Hippocampal formation (tissue), 2 donors: ENCODE results near the gene TMEM14A.
A peak's percentile ranks its signal among the peaks of the same experiment; 100 is the strongest.
"Not testable (repeated sequence)": the region's sequence is repeated elsewhere in the genome, so short reads cannot be mapped to it uniquely, and the experiment has no call there.

Experiments used
- DNase-seq, 2 donors: peaks; one replicate each; lab custom pipeline; 2025; lab: John Stamatoyannopoulos, UW

Gene TMEM14A

GRCh38 chr6:52697903-52698302 is 27.0 kb downstream of the TMEM14A start:
- no peak for DNase-seq

GRCh38 chr6:52704060-52704459 is 33.1 kb downstream of the TMEM14A start:
- DNase-seq: no peak

GRCh38 chr6:52704781-52705502 is 34.0 kb downstream of the TMEM14A start:
- not testable (repeated sequence) for DNase-seq

- DNase-seq: no peak
Measured at GRCh38 chr6:52706001-52706400, 35.1 kb downstream of the TMEM14A start.

GRCh38 chr6:52707963-52708680 is 37.2 kb downstream of the TMEM14A start:
- no peak for DNase-seq

GRCh38 chr6:52712136-52712535 is 41.2 kb downstream of the TMEM14A start:
- no peak for DNase-seq

GRCh38 chr6:52714761-52715160 is 43.8 kb downstream of the TMEM14A start:
- DNase-seq: not testable (repeated sequence)

GRCh38 chr6:52718550-52718949 is 47.6 kb downstream of the TMEM14A start:
- DNase-seq: no peak

- peak in 1 of 2 donors; percentile 7 for DNase-seq
Measured at GRCh38 chr6:52720321-52720720, 49.4 kb downstream of the TMEM14A start.

- no peak for DNase-seq
Measured at GRCh38 chr6:52724042-52724405, 53.1 kb downstream of the TMEM14A start.

- no peak for DNase-seq
Measured at GRCh38 chr6:52724406-52725121, 53.7 kb downstream of the TMEM14A start.

- DNase-seq: no peak
Measured at GRCh38 chr6:52725143-52725534, 54.2 kb downstream of the TMEM14A start.

GRCh38 chr6:52725535-52726192 is 54.8 kb downstream of the TMEM14A start:
- DNase-seq: no peak

GRCh38 chr6:52726193-52726542 is 55.3 kb downstream of the TMEM14A start:
- no peak for DNase-seq

GRCh38 chr6:52726741-52727535 is 56.0 kb downstream of the TMEM14A start:
- DNase-seq: no peak

- DNase-seq: no peak
Measured at GRCh38 chr6:52727908-52728307, 57.0 kb downstream of the TMEM14A start.

GRCh38 chr6:52728394-52728793 is 57.5 kb downstream of the TMEM14A start:
- DNase-seq: no peak

- no peak for DNase-seq
Measured at GRCh38 chr6:52729576-52729975, 58.7 kb downstream of the TMEM14A start.

GRCh38 chr6:52731719-52732118 is 60.8 kb downstream of the TMEM14A start:
- DNase-seq: no peak

- no peak for DNase-seq
Measured at GRCh38 chr6:52733172-52733571, 62.3 kb downstream of the TMEM14A start.

GRCh38 chr6:52734072-52734471 is 63.2 kb downstream of the TMEM14A start:
- DNase-seq: no peak

- DNase-seq: no peak
Measured at GRCh38 chr6:52735071-52735470, 64.2 kb downstream of the TMEM14A start.
